NCI-H1417 (cell line): ENCODE results near the gene PYY.

Source experiments
- DNase-seq, 3 experiments: peaks; one replicate each; lab custom pipeline; 2025; lab: John Stamatoyannopoulos, UW

Gene PYY

GRCh38 chr17:43915559-43915958 is 38.2 kb downstream of the PYY start:
- no peak for DNase-seq

- DNase-seq = no peak
Observed at GRCh38 chr17:43914451-43914850, 39.3 kb downstream of the PYY start.

DNA sequence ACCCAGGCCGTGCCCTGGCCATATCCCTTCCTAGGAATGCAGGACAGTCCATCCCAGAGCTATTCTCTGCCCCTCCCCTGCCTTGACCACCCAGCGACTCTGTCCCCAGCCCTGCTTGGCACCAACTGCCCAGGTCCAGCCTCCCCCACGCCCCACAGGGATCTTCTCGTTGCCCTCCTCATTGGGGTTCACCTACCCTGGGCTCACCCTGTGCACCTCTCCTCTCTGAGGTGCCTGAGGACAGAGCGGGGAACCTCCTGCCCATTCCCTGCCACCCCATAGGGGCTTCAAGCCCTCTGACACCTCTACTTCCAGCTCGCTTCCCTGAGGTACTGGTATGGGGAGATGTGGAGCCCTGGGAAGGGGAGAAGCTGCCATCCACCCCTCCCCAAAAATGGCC is 40.2 kb downstream of the PYY start:
- DNase-seq = no peak

GRCh38 chr17:43912635-43913304 is 41.0 kb downstream of the PYY start:
- DNase-seq = no peak

DNA sequence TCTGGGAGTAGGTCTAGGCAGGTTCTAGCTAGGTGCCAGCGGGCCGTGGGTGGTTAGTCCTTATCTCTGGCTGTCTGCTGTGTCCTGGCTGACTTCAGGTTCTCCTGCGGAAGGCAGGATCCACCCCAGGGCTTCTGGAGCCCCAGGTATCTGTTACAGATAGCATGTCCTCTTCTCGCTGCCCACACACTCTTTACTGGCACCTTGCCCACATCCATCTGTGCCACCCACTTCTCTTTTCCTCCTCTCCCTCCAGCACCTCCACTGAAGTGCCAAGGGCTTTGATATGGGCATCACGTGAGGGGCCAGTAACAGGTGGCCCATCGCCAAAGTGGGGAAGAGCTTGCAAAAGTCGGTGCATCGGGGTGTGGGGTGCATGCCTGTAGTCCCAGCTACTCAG is 41.8 kb downstream of the PYY start:
- no peak for DNase-seq

- DNase-seq = no peak
Observed at GRCh38 chr17:43909537-43910231, 44.1 kb downstream of the PYY start.

DNA sequence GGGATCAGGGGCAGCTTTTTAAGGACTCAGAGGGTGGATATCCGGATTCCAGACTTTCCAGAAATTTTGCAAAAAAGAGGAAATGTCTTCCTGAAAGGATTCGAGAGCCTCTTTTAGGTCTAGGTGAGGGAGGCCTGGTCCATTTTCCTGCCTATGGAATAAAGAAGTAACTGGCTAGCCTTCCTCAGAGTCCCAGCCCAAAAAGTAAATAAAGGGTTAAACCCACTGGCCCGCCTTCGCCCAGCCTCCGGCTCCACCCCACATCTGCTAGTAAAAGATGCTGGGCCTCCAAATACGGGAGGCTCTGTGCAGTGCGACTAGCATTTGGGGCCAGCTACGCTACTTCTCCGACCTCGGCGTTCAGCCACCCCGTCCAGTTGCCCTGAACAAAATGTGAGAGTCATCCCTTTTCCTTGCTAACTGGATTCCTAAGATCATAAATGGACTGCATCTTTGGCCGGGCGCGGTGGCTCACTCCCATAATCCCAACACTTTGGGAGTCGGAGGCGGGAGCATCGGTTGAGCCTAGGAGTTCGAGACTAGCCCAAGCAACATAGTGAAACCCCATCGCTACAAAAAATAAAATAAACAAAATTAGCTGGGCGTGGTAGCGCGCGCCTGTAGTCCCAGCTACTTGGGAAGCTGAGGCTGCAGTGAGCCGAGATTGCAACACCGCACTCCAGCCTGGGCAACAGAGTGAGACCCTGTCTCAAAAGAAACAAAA is 45.6 kb downstream of the PYY start:
- DNase-seq = peak in 2 of 3 experiments; percentile 57 to 61

DNA sequence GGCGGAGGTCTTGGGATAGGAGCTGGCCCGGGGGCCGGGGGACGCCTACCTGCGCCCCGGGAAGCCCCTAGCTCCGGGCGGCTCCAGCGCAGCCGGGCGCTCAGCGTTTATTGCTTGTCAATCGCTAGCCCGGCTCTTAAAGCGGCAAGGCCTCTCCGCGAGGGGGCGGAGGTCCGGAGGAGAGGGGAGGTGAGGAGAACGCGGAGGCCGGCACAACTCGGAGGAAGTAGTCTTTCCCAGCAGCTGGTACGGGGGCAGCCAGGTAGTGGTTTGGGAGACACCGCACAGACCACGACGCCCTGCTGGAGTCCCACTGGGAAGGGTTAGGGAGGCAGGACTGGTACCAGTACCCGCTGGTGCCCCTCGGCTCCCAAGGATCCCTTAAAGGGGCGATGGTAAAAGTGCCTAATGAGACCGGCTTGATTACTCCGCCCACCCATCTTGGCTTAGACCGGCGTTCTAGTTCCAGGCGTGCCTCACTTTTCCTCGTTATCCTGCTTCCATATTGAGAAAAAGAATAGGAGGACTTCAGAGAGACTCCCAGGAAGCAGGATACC is 46.2 kb downstream of the PYY start, which contains the start of gene MPP2:
Gene MPP2, minus strand, starts transcription at position 112 of the 557 bp plus-strand sequence. CDS start 3,076 bp downstream, outside the sequence.
- DNase-seq = peak; percentile 65 to 83 (median 80)

GRCh38 chr17:43906951-43907424 is 46.8 kb downstream of the PYY start:
- DNase-seq = peak in 1 of 3 experiments; percentile 54

- DNase-seq = peak; percentile 54 to 89 (median 86)
Observed at GRCh38 chr17:43905985-43906852, 47.5 kb downstream of the PYY start.

DNA sequence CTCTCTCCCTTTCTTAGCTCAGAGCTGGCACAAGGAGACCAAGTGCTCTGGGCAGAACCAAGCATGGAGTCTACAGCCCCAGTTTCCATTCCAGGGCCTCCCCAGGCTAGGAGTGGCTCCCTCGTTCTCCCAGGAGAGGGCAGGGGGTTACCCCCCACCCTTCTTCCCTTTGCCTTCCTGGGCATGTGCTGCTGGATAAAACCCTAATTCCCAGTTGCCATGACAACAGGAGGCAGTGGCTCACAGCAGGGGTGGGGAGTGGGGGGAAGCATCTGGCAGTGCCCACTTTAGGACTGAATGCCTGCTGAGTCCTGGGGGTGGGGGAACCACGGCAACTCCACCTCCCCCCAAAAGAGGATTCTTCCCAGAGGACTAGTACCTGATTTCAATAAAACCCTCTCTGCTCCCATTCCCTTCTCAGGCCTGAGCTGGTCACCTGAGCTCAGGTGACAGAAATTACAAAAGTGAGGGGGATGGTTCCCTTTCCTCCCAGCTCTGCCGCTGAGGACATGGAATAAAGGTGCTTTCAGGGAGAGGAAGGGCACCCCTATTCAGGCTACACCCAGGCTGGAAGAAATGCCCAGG is 48.2 kb downstream of the PYY start:
- DNase-seq = peak in 2 of 3 experiments; percentile 54 to 77
